ENCODE measurements around the gene ZNF14. TPM values are rescaled to one million over a fixed set of nuclear protein-coding genes. Genes with fewer than 3 reads are reported as not detected.
"Not testable (repeated sequence)": the region's sequence is repeated elsewhere in the genome, so short reads cannot be mapped to it uniquely, and the experiment has no call there.

ZNF14 gene
- total RNA-seq, 1 donor from 2014 or later = 2.3 TPM

DNA sequence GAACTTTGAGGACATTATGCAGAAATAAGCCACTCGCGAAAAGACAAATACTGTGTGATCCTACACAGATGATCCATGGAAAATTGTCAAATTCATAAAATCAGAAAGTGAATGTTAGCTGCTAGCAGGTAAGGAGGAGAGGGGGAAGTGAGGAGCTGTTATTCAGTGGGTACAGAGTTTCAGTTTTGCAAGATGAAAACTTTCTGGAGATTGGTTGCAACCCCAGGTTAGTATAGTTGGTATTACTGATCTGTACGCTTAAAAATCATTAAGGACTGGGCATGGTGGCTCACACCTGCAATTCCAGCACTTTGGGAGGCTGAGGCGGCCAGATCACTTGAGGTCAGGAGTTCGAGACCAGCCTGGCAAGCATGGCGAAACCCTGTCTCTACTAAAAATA is 46.3 kb downstream of the ZNF14 start:
- ATAC-seq = no peak

DNA sequence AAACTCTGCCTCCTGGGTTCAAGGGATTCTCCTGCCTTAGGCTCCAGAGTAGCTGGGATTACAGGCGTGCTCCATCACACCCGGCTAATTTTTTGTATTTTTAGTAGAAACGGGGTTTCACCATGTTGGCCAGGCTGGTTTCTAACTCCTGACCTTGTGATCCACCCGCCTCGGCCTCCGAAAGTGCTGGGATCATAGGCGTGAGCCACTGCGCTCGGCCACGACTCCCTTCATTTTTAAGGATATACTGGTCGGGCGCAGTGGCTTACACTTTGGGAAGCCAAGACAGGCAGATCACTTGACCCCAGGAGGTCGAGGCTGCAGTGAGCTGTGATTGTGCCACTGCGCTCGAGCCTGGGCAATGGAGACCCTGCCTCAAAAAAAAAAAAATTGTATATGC is 46.8 kb downstream of the ZNF14 start:
- not testable (repeated sequence) for ATAC-seq

DNA sequence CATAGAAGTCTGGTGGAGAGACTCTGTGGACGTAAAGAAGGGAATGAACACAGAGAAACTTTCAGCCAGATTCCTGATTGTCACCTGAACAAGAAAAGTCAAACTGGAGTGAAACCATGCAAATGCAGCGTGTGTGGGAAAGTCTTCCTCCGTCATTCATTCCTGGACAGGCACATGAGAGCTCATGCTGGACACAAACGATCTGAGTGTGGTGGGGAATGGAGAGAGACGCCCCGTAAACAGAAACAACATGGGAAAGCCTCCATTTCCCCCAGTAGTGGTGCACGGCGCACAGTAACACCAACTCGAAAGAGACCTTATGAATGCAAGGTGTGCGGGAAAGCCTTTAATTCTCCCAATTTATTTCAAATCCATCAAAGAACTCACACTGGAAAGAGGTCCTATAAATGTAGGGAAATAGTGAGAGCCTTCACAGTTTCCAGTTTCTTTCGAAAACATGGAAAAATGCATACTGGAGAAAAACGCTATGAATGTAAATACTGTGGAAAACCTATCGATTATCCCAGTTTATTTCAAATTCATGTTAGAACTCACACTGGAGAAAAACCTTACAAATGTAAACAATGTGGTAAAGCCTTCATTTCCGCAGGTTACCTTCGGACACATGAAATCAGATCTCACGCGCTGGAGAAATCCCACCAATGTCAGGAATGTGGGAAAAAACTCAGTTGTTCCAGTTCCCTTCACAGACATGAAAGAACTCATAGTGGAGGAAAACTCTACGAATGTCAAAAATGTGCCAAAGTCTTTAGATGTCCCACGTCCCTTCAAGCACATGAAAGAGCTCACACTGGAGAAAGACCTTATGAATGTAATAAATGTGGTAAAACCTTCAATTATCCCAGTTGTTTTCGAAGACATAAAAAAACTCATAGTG is 53.5 kb downstream of the ZNF14 start:
- no peak for ATAC-seq

DNA sequence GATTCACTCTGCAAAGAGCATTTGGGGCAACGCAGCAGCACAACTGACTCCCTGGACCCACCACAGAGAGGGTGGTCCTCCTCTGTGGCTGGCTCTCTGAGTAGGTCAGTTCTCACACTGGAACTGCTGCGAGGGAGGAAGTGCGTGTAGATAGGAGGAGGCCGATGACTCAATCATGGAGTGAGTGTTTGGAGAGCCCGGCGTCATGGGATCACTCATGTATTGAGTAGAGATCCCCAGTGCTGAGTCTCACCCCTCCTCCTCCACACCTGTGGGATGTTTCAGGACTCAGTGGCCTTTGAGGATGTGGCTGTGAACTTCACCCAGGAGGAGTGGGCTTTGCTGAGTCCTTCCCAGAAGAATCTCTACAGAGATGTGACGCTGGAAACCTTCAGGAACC is 55.3 kb downstream of the ZNF14 start:
- ATAC-seq = peak; percentile 13

DNA sequence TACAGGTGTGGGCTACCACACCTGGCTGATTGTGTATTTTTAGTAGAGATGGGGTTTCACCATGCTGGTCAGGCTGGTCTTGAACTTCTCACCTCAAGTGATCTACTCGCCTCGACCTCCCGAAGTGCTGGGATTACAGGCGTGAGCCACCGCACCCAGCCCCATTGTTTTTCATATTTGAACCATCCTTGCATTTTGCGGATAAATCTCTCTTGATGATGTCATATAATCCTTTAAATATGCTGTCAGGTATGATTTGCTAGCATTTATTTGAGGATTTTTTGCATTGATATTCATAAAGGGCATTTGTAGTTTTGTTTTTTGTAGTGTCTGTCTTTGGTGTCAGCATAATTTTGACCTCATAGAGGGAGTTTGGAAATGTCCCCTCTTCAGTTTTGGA is 58.6 kb downstream of the ZNF14 start:
- no peak for ATAC-seq

DNA sequence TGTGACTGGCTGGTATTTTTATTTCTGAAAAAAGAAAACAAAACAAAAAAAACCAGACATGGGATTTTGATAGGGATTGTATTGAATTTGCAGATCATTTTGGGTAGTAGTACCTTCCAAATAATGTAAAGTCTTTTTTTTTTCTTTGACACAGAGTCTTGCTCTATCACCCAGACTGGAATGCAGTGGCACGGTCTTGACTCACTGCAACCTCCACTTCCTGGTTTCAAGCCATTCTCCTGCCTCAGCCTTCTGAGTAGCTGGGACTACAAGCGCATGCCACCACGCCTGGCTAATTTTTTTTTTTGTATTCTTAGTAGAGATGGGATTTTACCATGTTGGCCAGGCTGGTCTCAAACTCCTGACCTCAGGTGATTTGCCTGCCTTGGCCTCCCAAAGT is 60.1 kb downstream of the ZNF14 start:
- no peak for ATAC-seq

DNA sequence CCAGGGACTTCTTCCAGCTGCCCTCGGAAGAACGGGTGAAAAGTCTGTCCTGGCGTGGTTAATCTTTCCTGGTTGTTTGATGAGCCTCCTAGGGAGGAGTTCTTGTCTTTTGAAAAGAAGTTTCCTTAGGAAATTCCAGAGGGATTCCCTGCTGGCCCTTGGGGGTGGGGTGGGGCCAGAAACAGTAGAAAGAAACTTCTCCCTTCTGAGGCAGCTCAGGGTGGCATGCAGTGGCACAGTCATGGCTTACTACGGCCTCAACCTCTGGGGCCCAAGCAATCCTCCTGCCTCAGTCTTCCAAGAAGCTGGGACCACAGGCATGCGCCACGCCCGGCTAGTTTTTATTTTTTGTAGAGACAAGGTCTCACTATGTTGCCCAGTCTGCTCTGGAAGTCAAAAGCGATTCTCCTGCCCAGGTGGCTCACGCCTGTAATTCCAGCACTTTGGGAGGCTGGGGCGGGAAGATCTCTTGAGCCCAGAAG is 62.8 kb downstream of the ZNF14 start:
- no peak for ATAC-seq

DNA sequence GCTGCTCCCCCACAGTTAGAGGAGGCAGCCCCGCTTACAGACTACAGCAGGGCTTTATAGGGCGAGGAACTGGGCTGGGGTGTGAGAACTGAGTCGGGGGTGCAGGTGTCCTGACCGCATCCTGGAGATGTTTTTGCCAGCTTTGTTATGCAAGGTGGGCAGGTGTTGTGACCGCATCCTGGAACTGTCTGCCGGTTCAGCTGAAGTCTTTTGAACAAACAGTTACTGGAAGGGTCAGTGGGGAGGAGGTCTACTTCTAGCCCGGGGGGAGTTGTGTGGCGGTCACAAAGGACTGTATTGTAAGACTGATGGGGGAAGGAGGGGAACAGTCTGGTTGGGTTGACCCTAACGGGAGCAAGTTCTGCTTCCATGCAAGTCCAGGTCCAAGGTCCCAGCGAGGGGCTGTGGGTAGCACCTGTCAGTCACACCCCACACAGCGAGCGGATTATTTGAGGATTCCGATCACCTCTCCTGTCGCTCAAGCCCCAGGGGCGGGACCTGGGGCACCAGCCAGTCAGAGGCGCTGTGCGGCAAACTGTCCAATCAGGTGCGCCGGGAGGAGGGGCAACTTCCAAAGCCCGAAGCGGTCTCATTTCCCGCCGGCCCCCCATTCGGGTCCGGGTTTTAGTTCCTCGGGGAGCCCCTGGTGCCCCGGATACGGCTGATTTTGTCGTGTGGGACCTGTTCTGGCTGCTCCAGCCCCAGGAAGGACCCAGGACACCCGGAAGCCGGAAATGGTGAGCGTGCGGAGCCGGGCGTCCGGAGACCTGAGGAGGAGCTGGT is 64.5 kb downstream of the ZNF14 start, which contains the start of gene ZNF101:
Gene ZNF101, plus strand, starts transcription at position 610 of the 783 bp plus-strand sequence. Its CDS starts 125 bp downstream, at position 735.
- peak; percentile 76 for ATAC-seq

DNA sequence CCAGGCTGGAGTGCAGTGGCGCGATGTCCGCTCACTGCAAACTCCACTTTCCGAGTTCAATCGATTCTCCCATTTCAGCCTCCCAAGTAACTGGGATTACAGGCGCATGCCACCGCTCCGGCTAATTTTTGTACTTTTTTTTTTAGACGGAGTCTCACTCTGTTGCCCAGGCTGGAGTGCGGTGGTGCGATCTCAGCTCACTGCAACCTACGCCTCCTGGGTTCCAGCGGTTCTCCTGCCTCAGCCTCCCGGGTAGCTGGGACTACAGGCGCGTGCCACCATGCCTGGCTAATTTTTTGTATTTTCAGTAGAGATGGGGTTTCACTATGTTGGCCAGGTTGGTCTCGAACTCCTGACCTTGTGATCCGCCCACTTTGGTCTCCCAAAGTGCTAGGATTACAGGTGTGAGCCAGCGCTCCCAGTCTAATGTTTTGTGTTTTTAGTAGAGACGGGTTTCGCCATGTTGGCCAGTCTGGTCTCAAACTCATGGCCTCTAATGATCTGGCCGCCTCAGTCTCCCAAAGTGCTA is 67.4 kb downstream of the ZNF14 start:
- ATAC-seq = not testable (repeated sequence)

DNA sequence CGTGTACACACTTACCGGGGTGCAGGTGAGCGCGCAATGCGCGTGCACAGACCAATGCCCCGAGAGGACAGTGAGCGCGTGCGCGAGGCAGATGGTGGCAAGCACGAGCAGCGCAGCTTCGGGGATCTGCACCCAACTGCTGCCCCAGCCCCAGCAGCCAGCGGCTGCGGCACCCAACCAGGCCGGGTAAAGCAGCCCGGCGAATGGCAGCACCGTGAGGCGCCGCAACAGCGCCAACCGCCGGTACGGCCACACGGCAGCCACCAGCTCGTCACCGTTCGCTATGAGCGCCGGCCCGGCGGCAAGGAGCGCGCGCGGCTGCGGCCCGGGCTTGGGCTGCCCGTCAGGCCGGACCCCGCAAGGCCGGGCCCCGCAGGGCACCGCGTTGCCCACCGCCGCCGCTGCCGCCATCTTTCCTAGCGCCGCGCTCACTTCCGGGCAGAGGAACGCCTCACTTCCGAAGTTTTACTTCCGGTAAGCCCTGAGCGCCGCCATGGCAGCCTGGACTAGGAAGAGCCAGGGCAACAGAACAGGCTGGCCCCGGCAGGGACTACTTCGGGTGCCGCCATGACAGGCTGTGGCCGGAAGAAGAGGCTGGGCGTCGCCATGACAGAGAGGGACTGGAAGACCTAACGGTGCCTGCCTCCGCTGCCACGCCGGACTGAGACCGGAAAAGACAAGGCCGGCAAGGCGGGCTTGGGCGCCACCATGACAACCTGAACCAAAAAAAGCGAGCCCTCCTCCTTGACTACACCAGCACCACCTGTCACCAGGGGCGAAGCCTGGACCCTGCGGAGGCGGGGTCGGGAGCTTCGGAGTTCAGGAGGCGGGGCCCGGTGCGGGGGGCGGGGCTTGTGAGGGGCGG is 69.4 kb downstream of the ZNF14 start, which contains the start of gene ATP13A1:
Gene ATP13A1, minus strand, starts transcription at position 421 of the 865 bp plus-strand sequence. Its CDS starts 10 bp downstream, at position 411.
- peak; percentile 93 for ATAC-seq

DNA sequence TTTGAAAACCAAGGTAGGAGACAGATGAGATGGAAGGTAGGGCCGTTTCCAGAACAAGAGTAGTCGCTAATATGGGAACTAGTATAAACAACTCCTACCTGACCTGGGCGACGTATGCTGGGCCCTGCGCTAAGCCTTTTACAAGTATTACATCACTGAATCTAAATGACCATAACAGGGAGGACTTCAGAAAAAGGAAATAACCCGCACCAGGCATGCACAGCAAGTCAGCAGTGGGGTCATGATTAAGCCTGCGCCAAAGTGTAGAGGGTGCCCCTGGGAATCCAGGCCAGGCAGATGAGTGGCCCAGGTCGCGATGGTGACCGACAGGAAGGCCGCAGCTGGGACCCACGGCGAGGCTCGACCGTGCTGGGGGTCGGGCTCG is 70.0 kb downstream of the ZNF14 start:
- ATAC-seq = no peak

DNA sequence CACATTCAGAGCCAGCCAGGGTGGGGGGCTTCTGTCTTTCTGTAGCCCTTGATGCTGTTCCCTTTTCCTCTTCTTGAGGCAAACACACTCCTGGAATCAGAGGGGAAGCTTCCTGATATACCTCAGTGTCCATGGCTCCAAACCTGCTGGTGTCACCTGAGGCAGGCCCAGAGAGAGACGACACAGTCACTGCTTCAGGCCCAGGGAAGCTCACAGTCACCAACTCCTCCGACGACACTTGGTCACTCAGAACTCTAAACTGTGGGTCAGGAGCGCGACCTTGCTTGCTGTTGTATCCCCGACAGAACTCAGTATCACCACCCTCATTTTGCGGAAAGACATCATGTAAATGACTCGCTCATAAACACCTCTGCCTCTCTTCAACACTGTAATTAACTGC is 70.6 kb downstream of the ZNF14 start:
- no peak for ATAC-seq

DNA sequence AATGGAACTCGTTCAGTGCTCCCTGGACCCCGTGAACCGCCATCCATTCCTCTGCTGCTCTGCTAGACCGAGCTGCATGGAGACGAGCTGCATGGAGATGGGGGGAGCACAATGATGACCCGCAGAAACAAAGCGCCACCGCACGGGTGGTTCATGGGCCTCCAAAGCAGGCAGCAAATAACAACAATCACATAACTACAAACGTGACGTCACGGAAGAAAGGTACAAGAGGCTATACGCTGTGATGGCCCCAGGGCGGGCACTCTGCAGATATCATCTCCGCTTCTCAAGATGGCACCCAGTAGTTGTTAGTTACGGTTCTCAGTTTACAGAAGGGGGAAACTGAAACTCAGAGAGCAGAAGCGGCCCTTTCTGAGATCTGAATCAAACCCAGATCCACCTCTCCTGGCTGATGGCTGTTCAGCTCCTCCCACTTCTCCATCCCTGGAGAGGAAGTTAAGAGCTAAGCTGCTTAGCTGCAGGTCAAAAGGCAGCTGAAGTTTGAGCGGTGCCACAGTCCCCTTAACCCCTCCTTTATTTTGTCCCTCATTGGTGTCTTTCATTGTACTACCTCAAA is 71.1 kb downstream of the ZNF14 start:
- no peak for ATAC-seq

DNA sequence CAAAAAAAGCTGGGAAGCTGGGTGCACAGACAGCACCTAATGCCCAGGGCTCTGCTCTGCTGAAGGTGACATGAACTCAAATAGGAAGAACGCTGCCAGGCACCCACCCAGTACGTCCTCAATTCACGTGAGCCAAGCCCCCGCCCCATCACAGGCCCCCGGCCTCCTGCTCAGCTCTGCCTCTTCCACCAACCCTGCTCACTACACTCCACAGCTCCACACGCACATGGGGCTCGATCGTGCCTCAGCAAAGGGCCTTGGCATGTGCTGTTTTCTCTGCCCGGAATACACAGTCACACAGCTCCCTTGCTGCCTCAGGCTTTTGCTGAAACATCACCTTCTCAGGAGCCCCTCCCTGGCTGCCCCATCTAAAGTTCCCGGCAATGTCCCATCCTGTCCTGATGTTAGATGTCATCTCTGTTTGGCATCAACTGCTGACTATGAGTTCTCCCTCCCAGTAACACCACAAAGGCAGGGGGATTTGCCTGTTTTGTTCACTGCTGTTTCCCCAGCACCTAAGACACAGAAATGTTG is 71.7 kb downstream of the ZNF14 start:
- no peak for ATAC-seq

Other genes with a start within 250 kb of the ZNF14 start
- gene TSSK6, start 217.6 kb downstream of the ZNF14 start, total RNA-seq = 1.4 TPM
- gene NDUFA13, start 216.9 kb downstream of the ZNF14 start, total RNA-seq = 314 TPM
- 1.00 TPM for gene YJEFN3, start 204.2 kb downstream of the ZNF14 start, total RNA-seq
- gene CILP2, start 194.8 kb downstream of the ZNF14 start, total RNA-seq = not detected
- 0.20 TPM for gene PBX4, start 114.4 kb downstream of the ZNF14 start, total RNA-seq
- gene LPAR2, start 104.9 kb downstream of the ZNF14 start, total RNA-seq = 7.6 TPM
- 9.4 TPM for gene GMIP, start 89.5 kb downstream of the ZNF14 start, total RNA-seq
- gene ATP13A1, start 69.4 kb downstream of the ZNF14 start, total RNA-seq = 28.9 TPM
- 10.0 TPM for gene ZNF101, start 64.3 kb downstream of the ZNF14 start, total RNA-seq
- gene ZNF506, start 88.6 kb upstream of the ZNF14 start, total RNA-seq = 10.0 TPM
- 1.9 TPM for gene ZNF253, start 132.8 kb upstream of the ZNF14 start, total RNA-seq
- 2.6 TPM for gene ZNF93, start 167.8 kb upstream of the ZNF14 start, total RNA-seq